A673 (cell line): ENCODE measurements around the gene UST. TPM values are rescaled to one million over a fixed set of nuclear protein-coding genes. Genes with fewer than 3 reads are reported as not detected.
A peak's percentile ranks its signal among the peaks of the same experiment; 100 is the strongest.

Experiments
- Bru-seq: library from RNA; stranded (reverse); fragments of 400-500 nt; gene quantifications from one replicate; lab custom pipeline; 2021; lab: Mats Ljungman, UMichigan
- BruChase-seq, 2 experiments: library from RNA; stranded (reverse); fragments of 400-500 nt; gene quantifications; one replicate each; lab custom pipeline; 2021; lab: Mats Ljungman, UMichigan
- BruUV-seq: library from RNA; stranded (reverse); fragments of 400-500 nt; replicated peaks from 2 replicates; lab custom pipeline; 2021; lab: Mats Ljungman, UMichigan
- CTCF ChIA-PET: fragments of 300-600 bp; sonication (Branson Sonifier 250); formaldehyde crosslinking; loops from one replicate; lab custom pipeline; 2022; ENCODE audit warnings: antibody characterized with exemption; lab: Charles Lee
- POLR2A ChIA-PET: fragments of 300-600 bp; sonication (Branson Sonifier 250); formaldehyde crosslinking; loops from one replicate; lab custom pipeline; 2022; ENCODE audit warnings: antibody characterized with exemption; ENCODE audit not compliant: low non-redundant PET; lab: Charles Lee
- DNase-seq: peaks from one replicate; pipeline ENCODE4 v3.0.0-alpha.2; 2015; ENCODE audit warnings: low spot score
- H3K27ac ChIP-seq: fragments of 200-600 bp; sonication (generic); 2 replicates; pipeline ENCODE4 v1.5.1; 2016; ENCODE audit warnings: mixed run types, low read depth, mild to moderate bottlenecking, mixed read lengths, antibody characterized with exemption, low read length; ENCODE audit not compliant: poor library complexity, severe bottlenecking
- H3K27me3 ChIP-seq: fragments of 200-600 bp; sonication (generic); replicated peaks from 2 replicates; pipeline ENCODE4 v1.6.1; 2017; ENCODE audit warnings: mixed run types, low read depth, mild to moderate bottlenecking, mixed read lengths, antibody characterized with exemption, low read length; ENCODE audit not compliant: insufficient read depth, poor library complexity
- H3K36me3 ChIP-seq: fragments of 200-600 bp; sonication (generic); 2 replicates; pipeline ENCODE4 v1.6.1; 2016; ENCODE audit warnings: mixed run types, mild to moderate bottlenecking, mixed read lengths, antibody characterized with exemption, low read length; ENCODE audit not compliant: insufficient read depth, poor library complexity, severe bottlenecking
- H3K4me1 ChIP-seq: fragments of 200-600 bp; sonication (generic); 2 replicates; pipeline ENCODE4 v1.6.1; 2017; ENCODE audit warnings: mixed run types, mild to moderate bottlenecking, mixed read lengths, antibody characterized with exemption, low read length; ENCODE audit not compliant: insufficient read depth, poor library complexity, severe bottlenecking
- H3K4me3 ChIP-seq: fragments of 200-600 bp; sonication (generic); 2 replicates; pipeline ENCODE4 v1.5.1; 2016; ENCODE audit warnings: low read depth, mixed run types, mild to moderate bottlenecking, mixed read lengths, low read length; ENCODE audit not compliant: poor library complexity, severe bottlenecking
- H3K9me3 ChIP-seq: fragments of 200-600 bp; sonication (generic); 2 replicates; pipeline ENCODE4 v1.6.1; 2016; ENCODE audit warnings: mixed run types, low read depth, mild to moderate bottlenecking, mixed read lengths, antibody characterized with exemption, low read length; ENCODE audit not compliant: poor library complexity, severe bottlenecking
- EZH2 ChIP-seq: fragments of 200-600 bp; sonication (generic); IDR thresholded peaks from 2 replicates; pipeline ENCODE4 v1.6.1; 2017; ENCODE audit warnings: borderline replicate concordance, low read depth, mild to moderate bottlenecking, mixed read lengths, antibody characterized with exemption, low read length; ENCODE audit not compliant: poor library complexity, severe bottlenecking
- intact Hi-C: fragments of 100-400 bp; cut with micrococcal nuclease; formaldehyde crosslinking; loops from one replicate; pipeline ENCODE4 v1.10.0; 2022; ENCODE audit not compliant: unreplicated experiment
- long read RNA-seq: library from polyadenylated mRNA; stranded (forward); transcript quantifications from one replicate; pipeline ENCODE4 v2.0.0, GENCODE V29; 2022
- total RNA-seq: library from RNA; stranded (reverse); gene quantifications from 2 replicates; pipeline ENCODE4 v1.2.3, GENCODE V29; 2021
- TF ChIP-seq, protein P1 (sequence below): fragments of 300-800, 200-600 bp; sonication (generic); conservative IDR thresholded peaks from 2 replicates; pipeline ENCODE4 v1.5.1; 2017; ENCODE audit warnings: low read depth, mild to moderate bottlenecking, antibody characterized with exemption, low read length, moderate library complexity, mixed read lengths

Gene UST, protein sequence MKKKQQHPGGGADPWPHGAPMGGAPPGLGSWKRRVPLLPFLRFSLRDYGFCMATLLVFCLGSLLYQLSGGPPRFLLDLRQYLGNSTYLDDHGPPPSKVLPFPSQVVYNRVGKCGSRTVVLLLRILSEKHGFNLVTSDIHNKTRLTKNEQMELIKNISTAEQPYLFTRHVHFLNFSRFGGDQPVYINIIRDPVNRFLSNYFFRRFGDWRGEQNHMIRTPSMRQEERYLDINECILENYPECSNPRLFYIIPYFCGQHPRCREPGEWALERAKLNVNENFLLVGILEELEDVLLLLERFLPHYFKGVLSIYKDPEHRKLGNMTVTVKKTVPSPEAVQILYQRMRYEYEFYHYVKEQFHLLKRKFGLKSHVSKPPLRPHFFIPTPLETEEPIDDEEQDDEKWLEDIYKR
- total RNA-seq (1.5 and 1.7 TPM in 2 replicates), Bru-seq, nascent RNA (percentile 44 among the genes with signal in this experiment), BruChase-seq, experiment 1, labeled RNA remaining after a 2-hour chase (percentile 40 among the genes with signal in this experiment), BruChase-seq, experiment 2, labeled RNA remaining after a 6-hour chase (percentile 36 among the genes with signal in this experiment)
- long read RNA-seq, full-length matches to known transcripts = 8 of 10 reads
- long read RNA-seq, partial matches to known transcripts = 1 of 10 reads
- long read RNA-seq, other reads (novel, unspliced or antisense) = 1 of 10 reads

DNA sequence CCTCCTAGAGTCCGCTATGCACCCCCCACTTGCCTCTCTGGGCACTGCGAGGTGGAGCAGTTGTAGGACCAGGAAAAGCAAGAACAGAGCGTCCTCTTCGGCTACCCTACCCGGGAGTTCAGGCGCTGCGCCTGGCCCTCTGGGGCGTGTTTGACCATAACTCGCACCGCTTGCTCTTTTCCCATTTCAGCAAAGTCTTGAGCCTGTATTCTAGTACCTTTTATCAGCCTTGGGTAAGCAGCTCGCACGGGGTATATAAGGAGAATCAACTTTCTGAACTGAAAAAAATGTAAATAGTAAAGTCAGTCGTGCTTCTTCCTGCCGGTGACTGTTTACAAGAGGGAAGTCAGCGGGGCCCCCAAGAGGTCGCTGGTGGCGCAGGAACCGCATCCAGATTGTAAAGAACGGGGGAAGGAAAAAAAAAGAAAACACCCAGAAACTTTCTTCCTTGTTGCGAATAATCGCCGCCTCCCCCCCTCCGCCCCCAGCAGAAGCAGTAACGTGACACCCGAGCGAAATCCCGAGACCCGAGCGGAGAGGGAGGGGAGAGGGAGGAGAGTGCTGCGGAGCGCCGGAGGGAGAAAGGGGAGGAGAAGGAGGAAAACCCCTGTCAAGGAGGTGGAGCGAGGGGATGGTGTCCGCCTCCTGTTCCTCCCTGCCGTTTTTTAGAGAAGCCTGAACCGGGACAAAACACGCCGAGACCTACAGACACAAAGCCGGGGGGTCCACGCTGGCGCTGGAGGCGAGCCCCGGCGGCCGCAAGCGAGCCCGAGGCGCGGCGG, at the start of gene UST:
Gene UST, plus strand, starts transcription at position 668 of the 782 bp plus-strand sequence. CDS start 401 bp downstream, outside the sequence.
- BruUV-seq = no TSS peak

DNA sequence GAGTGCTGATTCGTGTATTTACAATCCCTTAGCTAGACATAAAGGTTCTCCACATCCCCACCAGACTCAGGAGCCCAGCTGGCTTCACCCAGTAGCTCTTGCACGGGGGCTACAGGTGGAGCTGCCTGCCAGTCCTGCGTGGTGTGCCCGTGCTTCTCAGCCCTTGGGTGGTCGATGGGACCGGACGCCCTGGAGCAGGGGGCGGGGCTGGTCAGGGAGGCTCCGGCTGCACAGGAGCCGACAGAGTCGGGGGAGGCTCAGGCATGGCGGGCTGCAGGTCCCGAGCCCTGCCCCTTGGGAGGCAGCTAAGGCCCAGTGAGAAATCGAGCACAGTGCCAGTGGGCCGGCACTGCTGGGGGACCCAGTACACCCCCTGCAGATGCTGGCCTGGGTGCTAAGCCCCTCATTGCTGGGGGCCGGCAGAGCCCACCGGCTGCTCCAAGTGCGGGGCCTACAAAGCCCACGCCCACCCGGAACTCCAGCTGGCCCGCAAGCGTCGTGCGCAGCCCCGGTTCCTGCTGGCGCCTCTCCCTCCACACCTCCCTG, 48.9 kb upstream of the UST start:
- BruUV-seq = no TSS peak
- Histone ChIP-seq H3K36me3 (no peaks in the 10 kb centered on the region), H3K4me1 (no peaks in the 10 kb centered on the region), H3K9me3 (no peaks in the 10 kb centered on the region), H3K27me3 (no peaks in the 10 kb centered on the region), H3K4me3 (no peak overlapping the region), H3K27ac (no peak overlapping the region)
- ChIA-PET CTCF (no interaction called here), POLR2A (no interaction called here)
- TF ChIP-seq, protein P1, sequence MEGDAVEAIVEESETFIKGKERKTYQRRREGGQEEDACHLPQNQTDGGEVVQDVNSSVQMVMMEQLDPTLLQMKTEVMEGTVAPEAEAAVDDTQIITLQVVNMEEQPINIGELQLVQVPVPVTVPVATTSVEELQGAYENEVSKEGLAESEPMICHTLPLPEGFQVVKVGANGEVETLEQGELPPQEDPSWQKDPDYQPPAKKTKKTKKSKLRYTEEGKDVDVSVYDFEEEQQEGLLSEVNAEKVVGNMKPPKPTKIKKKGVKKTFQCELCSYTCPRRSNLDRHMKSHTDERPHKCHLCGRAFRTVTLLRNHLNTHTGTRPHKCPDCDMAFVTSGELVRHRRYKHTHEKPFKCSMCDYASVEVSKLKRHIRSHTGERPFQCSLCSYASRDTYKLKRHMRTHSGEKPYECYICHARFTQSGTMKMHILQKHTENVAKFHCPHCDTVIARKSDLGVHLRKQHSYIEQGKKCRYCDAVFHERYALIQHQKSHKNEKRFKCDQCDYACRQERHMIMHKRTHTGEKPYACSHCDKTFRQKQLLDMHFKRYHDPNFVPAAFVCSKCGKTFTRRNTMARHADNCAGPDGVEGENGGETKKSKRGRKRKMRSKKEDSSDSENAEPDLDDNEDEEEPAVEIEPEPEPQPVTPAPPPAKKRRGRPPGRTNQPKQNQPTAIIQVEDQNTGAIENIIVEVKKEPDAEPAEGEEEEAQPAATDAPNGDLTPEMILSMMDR = no peak
- no peak for TF ChIP-seq EZH2
- intact Hi-C loops = no loop called here
- no peak for DNase-seq

More for the DNA sequence above, at the start of gene UST:
- peak; percentile 90 for DNase-seq
- H3K27ac ChIP-seq = no peak within 1 kb of the TSS
- H3K36me3 ChIP-seq = no peaks in the 10 kb centered on the region
- H3K27me3 ChIP-seq = peaks cover 35% of the 10 kb centered on the region
- no peak for TF ChIP-seq EZH2
- TF ChIP-seq, protein P1 = peak; percentile 56
- no peaks in the 10 kb centered on the region for H3K9me3 ChIP-seq
- intact Hi-C loops = loop anchor here (1.0 kb wide), 1 partner anchor 202 kb away; no protein-coding TSS in a partner anchor
- POLR2A ChIA-PET = no interaction called here
- H3K4me3 ChIP-seq = peak within 1 kb of the TSS; percentile 54
- CTCF ChIA-PET = no interaction called here
- peaks cover 7% of the 10 kb centered on the region for H3K4me1 ChIP-seq

DNA sequence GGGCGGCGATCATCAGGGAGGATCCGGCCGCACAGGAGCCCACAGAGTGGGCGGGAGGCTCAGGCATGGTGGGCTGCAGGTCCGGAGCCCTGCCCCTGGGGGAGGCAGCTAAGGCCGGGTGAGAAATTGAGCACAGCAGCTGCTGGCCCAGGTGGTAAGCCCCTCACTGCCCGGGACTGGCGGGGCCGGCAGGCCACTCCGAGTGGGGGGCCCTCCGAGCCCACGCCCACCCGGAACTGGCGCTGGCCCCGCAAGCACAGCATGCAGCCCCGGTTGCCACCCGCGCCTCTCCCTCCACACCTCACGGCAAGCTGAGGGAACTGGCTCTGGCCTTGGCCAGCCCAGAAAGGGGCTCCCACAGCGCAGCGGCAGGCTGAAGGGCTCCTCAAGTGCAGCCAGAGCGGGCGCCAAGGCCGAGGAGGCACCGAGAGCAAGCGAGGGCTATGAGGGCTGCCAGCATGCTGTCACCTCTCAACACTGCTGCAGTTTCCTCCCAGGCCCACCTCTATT, 48.1 kb upstream of the UST start:
- POLR2A ChIA-PET = no interaction called here
- H3K9me3 ChIP-seq = no peaks in the 10 kb centered on the region
- CTCF ChIA-PET = no interaction called here

More for the DNA sequence above, 48.1 kb upstream of the UST start:
- Histone ChIP-seq H3K36me3 (no peaks in the 10 kb centered on the region), H3K27ac (no peak overlapping the region), H3K4me3 (no peak overlapping the region), H3K27me3 (no peaks in the 10 kb centered on the region), H3K4me1 (no peaks in the 10 kb centered on the region)
- no peak for TF ChIP-seq EZH2
- TF ChIP-seq, protein P1 = no peak
- DNase-seq = no peak
- intact Hi-C loops = no loop called here
- BruUV-seq = no TSS peak
